Memory B cell (primary cell): ENCODE measurements around the gene FSHB.
"Not testable (repeated sequence)": the region's sequence is repeated elsewhere in the genome, so short reads cannot be mapped to it uniquely, and the experiment has no call there.

Experiments
- ATAC-seq: fragments of 150-1000 bp; cut with Tn5 transposase; 2 replicates; pipeline ENCODE4 v1.10.0; 2021; ENCODE audit warnings: low read depth, mild to moderate bottlenecking, moderate library complexity
- DNase-seq, 2 donors: peaks; one replicate each; pipeline ENCODE4 v3.0.0; 2022; ENCODE audit warnings: low spot score in 2 of 2
- H3K27ac Mint-ChIP-seq: one replicate; pipeline ENCODE4 v1.8.0; 2022; ENCODE audit warnings: mild to moderate bottlenecking, moderate library complexity, mixed read lengths
- H3K27me3 Mint-ChIP-seq: one replicate; pipeline ENCODE4 v1.8.0; 2022; ENCODE audit warnings: mixed read lengths
- H3K36me3 Mint-ChIP-seq: one replicate; pipeline ENCODE4 v1.8.0; 2022; ENCODE audit warnings: mild to moderate bottlenecking, mixed read lengths
- H3K4me1 Mint-ChIP-seq: one replicate; pipeline ENCODE4 v1.8.0; 2022; ENCODE audit warnings: mixed read lengths
- H3K4me3 Mint-ChIP-seq: one replicate; pipeline ENCODE4 v1.8.0; 2022; ENCODE audit warnings: mild to moderate bottlenecking, moderate library complexity, mixed read lengths
- H3K9me3 Mint-ChIP-seq: one replicate; pipeline ENCODE4 v1.8.0; 2022; ENCODE audit warnings: mixed read lengths

Gene FSHB

GRCh38 chr11:30244265-30244664, 13.5 kb downstream of the FSHB start:
- Mint-ChIP-seq H3K4me3 (no peak overlapping the region), H3K27me3 (peaks cover 3% of the 10 kb centered on the region), H3K9me3 (no peaks in the 10 kb centered on the region), H3K4me1 (no peaks in the 10 kb centered on the region), H3K27ac (no peak overlapping the region), H3K36me3 (no peaks in the 10 kb centered on the region)
- ATAC-seq (no peak), DNase-seq (no peak)

DNA sequence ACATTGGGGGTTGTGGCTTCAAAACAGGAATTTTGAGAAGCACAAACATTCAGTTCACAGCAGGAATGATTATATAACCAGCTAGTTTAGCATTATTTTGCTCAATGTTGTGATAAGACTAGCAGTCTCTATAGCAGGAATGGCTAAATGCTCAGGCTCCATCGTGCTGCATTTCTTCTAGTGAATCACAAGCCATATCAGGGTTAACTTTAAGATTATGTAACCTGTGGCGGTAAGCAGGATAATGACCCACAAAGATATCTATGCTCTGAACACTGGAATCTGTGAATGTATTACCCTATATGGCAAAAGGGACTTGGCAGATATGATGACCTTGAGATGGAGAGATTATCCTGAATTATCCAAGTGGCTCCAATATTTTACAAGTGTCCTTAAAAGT, 14.8 kb downstream of the FSHB start:
- no peak for ATAC-seq
- Mint-ChIP-seq H3K9me3 (no peaks in the 10 kb centered on the region), H3K36me3 (no peaks in the 10 kb centered on the region), H3K27me3 (peaks cover 3% of the 10 kb centered on the region), H3K4me3 (no peak overlapping the region), H3K4me1 (no peaks in the 10 kb centered on the region), H3K27ac (no peak overlapping the region)
- no peak for DNase-seq

DNA sequence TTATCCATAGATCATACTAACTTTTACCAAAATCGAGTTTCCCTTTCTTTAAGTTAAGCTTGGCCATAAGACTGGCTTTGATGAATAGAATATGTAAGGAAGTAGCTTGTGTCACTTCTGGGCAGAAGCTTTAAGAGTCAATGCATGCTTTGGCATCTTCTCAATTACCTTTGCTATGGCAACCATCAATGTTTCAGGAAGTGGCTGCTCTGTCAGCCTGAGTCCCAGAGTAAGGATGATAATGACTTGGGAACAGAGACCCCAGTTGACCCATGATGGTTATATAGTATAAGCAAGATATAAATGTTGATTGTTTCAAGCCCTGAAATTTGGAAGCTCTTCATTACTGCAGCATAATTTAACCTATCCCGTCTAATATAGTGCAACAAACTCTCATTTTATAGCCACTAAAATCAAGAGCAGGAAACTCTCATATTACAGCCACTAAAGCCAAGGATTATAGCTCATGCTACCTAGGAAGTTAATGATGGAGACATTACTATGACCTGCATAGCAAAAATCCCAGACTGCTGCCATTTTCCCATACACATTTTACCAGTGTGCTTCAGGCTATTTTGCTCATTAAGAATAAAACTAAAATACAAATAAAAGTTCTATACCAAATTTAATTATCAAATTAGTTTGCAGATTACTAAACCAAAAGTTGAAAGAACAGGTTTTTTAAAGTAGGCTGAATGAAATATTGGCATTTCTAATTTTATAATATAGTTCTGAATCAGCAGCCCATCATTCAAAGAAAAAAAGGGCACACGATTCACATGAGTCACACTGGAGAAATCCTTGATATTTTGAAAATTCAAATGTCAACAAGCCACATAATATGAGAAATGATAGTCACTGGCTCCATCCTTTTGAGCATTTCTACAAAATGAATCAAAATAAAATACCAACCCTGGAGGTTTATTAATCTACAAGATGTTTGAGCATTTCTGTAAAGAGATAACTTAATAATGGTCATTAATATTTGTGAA, 23.8 kb downstream of the FSHB start:
- Mint-ChIP-seq H3K27ac (no peak overlapping the region), H3K4me3 (no peak overlapping the region), H3K36me3 (no peaks in the 10 kb centered on the region), H3K27me3 (no peaks in the 10 kb centered on the region), H3K9me3 (no peaks in the 10 kb centered on the region), H3K4me1 (no peaks in the 10 kb centered on the region)
- ATAC-seq = no peak
- no peak for DNase-seq

- Mint-ChIP-seq H3K27me3 (no peaks in the 10 kb centered on the region), H3K4me3 (no peak overlapping the region), H3K27ac (no peak overlapping the region), H3K36me3 (no peaks in the 10 kb centered on the region), H3K4me1 (no peaks in the 10 kb centered on the region), H3K9me3 (no peaks in the 10 kb centered on the region)
- DNase-seq (no peak), ATAC-seq (no peak)
Measured at GRCh38 chr11:30255637-30256036, 24.8 kb downstream of the FSHB start.

DNA sequence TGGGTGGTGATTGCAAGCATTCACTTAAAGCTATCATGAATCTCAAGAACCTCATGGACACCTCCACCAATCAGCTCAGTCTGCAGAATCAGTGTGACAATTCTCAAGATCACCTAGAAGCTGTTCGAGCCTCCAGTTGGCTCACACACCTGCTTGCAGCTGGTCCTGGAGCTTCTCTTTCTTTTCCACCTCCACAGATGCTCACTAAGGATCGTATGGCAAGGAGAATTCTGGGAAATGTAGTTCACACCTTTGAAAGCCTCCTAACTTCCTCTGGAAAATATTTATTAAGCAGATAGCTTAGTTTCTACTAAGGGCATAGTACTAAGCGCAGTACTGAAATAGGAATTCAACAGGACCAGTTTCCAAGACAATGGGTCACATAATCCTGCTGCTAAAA, 26.2 kb downstream of the FSHB start:
- no peak for ATAC-seq
- H3K4me1 Mint-ChIP-seq = no peaks in the 10 kb centered on the region
- H3K36me3 Mint-ChIP-seq = no peaks in the 10 kb centered on the region
- no peak overlapping the region for H3K4me3 Mint-ChIP-seq
- H3K27me3 Mint-ChIP-seq = no peaks in the 10 kb centered on the region
- no peak for DNase-seq
- no peak overlapping the region for H3K27ac Mint-ChIP-seq
- H3K9me3 Mint-ChIP-seq = no peaks in the 10 kb centered on the region

DNA sequence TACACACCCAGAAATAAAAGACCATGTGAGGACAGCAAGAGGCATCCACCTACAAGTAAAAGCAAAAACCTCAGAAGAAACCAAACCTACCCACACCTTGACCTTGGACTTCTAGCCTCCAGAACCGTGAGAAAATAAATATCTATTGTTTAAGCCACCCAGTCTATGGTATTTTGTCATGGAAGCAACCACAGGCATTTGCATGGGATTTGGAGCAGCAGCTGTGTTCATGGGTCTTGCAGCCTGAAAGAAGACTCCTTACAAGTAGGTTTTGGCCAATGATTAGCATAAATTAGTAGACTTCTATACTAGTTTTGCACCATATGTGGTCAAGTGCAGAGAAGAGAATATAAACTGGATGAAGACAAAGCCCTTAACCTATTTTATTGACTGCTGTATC, 27.9 kb downstream of the FSHB start:
- no peak for ATAC-seq
- Mint-ChIP-seq H3K9me3 (peaks cover 3% of the 10 kb centered on the region), H3K4me1 (no peaks in the 10 kb centered on the region), H3K27ac (no peak overlapping the region), H3K36me3 (no peaks in the 10 kb centered on the region), H3K4me3 (no peak overlapping the region), H3K27me3 (no peaks in the 10 kb centered on the region)
- no peak for DNase-seq

DNA sequence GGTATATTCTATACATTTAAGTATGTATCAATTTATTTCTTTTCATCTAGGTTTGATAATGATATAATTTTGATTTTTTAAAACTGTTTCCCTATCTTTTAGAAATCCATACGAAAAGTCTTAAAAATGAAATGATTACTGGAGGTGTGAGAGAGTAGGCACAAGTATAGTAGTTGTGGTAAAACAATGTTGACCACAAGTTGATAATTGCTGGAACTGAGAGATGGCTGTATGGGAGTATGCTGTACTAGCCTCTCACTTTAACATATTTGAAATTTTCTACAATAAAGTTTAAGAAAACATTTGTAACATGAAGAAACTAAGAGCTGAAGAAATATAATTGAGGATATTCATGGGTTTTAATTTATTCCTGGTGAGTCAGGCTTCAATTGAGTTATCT, 30.0 kb downstream of the FSHB start:
- Mint-ChIP-seq H3K27me3 (peaks cover 1% of the 10 kb centered on the region), H3K9me3 (peaks cover 7% of the 10 kb centered on the region), H3K36me3 (peaks cover 1% of the 10 kb centered on the region), H3K27ac (no peak overlapping the region), H3K4me3 (no peak overlapping the region), H3K4me1 (no peaks in the 10 kb centered on the region)
- no peak for DNase-seq
- ATAC-seq = no peak

DNA sequence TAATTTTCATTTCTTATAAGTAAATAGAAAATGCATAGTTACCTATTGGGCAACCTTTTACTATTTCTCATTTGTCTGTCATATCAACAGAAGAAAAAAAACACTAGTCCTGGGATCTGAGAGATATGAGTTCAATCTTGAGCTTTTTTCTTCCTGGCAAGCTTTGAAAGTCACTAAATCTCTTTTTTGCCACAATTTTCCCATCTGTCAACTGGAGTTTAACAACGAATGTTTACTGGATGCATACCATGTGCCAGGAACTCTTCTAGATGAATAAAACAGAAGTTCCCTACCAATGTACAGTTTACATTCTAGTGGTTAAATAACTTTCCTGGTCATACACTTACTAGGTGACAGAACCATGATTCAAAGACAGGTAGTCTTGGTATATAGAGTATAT, 31.0 kb downstream of the FSHB start:
- Mint-ChIP-seq H3K4me1 (no peaks in the 10 kb centered on the region), H3K9me3 (peaks cover 7% of the 10 kb centered on the region), H3K27ac (no peak overlapping the region), H3K36me3 (peaks cover 1% of the 10 kb centered on the region), H3K4me3 (no peak overlapping the region), H3K27me3 (peaks cover 1% of the 10 kb centered on the region)
- ATAC-seq = no peak
- no peak for DNase-seq

- H3K27ac Mint-ChIP-seq, ATAC-seq, H3K9me3 Mint-ChIP-seq, H3K27me3 Mint-ChIP-seq, H3K4me1 Mint-ChIP-seq, DNase-seq, H3K4me3 Mint-ChIP-seq, H3K36me3 Mint-ChIP-seq: not testable (repeated sequence)
Measured at GRCh38 chr11:30268638-30269037, 37.8 kb downstream of the FSHB start.

DNA sequence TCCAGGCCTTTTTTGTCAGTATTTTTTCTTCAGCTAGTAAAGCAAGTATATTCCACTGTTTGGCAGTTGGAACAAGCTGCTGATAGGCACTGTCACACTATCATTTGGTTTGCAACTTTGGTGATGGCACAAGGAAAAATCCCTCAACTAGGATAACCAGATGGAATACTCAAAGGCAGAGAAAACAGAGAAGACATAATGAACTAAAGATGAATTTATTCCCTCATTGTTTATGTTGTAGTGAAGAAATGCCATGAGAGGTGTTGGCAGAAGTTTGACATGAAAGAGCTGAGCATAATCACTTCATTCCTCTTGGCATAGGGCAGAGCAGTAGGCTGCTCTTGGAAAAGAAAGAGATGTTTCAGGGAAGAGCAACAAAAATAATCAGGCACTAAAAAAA, 39.9 kb downstream of the FSHB start:
- DNase-seq = no peak
- Mint-ChIP-seq H3K27ac (no peak overlapping the region), H3K4me1 (peaks cover 2% of the 10 kb centered on the region), H3K36me3 (peaks cover 1% of the 10 kb centered on the region), H3K4me3 (no peak overlapping the region), H3K9me3 (no peaks in the 10 kb centered on the region), H3K27me3 (peaks cover 9% of the 10 kb centered on the region)
- no peak for ATAC-seq

- H3K4me3 Mint-ChIP-seq = no peak overlapping the region
- ATAC-seq (no peak), DNase-seq (no peak)
- H3K27me3 Mint-ChIP-seq = peaks cover 5% of the 10 kb centered on the region
- peaks cover 13% of the 10 kb centered on the region for H3K4me1 Mint-ChIP-seq
- H3K27ac Mint-ChIP-seq = no peak overlapping the region
- H3K36me3 Mint-ChIP-seq = no peaks in the 10 kb centered on the region
- no peaks in the 10 kb centered on the region for H3K9me3 Mint-ChIP-seq
Measured at GRCh38 chr11:30277176-30277575, 46.4 kb downstream of the FSHB start.

- Mint-ChIP-seq H3K36me3 (no peaks in the 10 kb centered on the region), H3K4me1 (peaks cover 12% of the 10 kb centered on the region), H3K27ac (no peak overlapping the region), H3K4me3 (no peak overlapping the region), H3K9me3 (no peaks in the 10 kb centered on the region), H3K27me3 (peaks cover 2% of the 10 kb centered on the region)
- no peak for ATAC-seq
- no peak for DNase-seq
Measured at GRCh38 chr11:30279796-30280195, 49.0 kb downstream of the FSHB start.

- Mint-ChIP-seq H3K9me3 (no peaks in the 10 kb centered on the region), H3K27ac (no peak overlapping the region), H3K4me3 (peak overlapping the region; percentile 21), H3K36me3 (no peaks in the 10 kb centered on the region), H3K4me1 (peaks cover 12% of the 10 kb centered on the region), H3K27me3 (no peaks in the 10 kb centered on the region)
- peak; percentile 32 for ATAC-seq
- no peak for DNase-seq
Measured at GRCh38 chr11:30281476-30282288, 50.9 kb downstream of the FSHB start.

DNA sequence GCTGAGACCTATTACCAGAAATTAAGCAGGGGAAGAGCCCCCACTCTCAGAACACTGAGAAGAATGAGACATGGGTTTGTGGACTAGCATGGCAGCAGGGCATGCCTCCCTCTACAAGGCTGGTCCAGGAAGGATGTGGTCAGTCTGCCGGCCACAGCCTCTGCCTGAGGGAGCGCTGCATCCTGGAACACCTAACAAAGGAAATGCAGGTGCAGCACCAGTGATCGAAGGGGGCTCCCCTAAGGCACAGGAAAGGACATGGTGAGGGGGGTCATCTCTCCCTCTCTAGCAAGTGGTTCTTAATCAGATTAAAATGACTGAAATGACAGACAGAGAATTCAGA, 51.4 kb downstream of the FSHB start:
- Mint-ChIP-seq H3K4me1 (peaks cover 12% of the 10 kb centered on the region), H3K4me3 (peak overlapping the region; percentile 4), H3K36me3 (no peaks in the 10 kb centered on the region), H3K27me3 (no peaks in the 10 kb centered on the region), H3K9me3 (no peaks in the 10 kb centered on the region), H3K27ac (no peak overlapping the region)
- no peak for DNase-seq
- no peak for ATAC-seq
